IMR-90 (cell line): ENCODE measurements around the gene NSUN5. TPM values are rescaled to one million over a fixed set of nuclear protein-coding genes. Genes with fewer than 3 reads are reported as not detected.

Experiments
- ATAC-seq: fragments of 200-7000 bp; cut with Tn5 transposase; 2 replicates; pipeline ENCODE4 v1.9.1; 2020; ENCODE audit warnings: low read depth, mild to moderate bottlenecking, moderate library complexity
- BruUV-seq: library from RNA; stranded (reverse); fragments of 400-500 nt; replicated peaks from 2 replicates; lab custom pipeline; 2021; lab: Mats Ljungman, UMichigan
- CTCF ChIA-PET: fragments of 300-600 bp; formaldehyde crosslinking; extraction: SDS; loops from one replicate; lab custom pipeline; 2021; ENCODE audit warnings: antibody characterized with exemption; lab: Yijun Ruan, JAX
- POLR2A ChIA-PET: fragments of 300-600 bp; sonication (Branson Sonifier 250); formaldehyde crosslinking; loops from one replicate; lab custom pipeline; 2022; ENCODE audit warnings: antibody characterized with exemption; ENCODE audit not compliant: unreplicated experiment; lab: Charles Lee
- DNase-seq: peaks from one replicate; pipeline ENCODE4 v3.0.0; 2013
- H2AFZ ChIP-seq: replicated peaks from 2 replicates; pipeline ENCODE3; 2013; ENCODE audit warnings: low read length, mild to moderate bottlenecking; ENCODE audit not compliant: poor library complexity
- H2AK5ac ChIP-seq: 2 replicates; pipeline ENCODE4 v1.6.1; 2013; ENCODE audit warnings: low read depth, low read length, inconsistent platforms
- H2AK9ac ChIP-seq: replicated peaks from 2 replicates; pipeline ENCODE3; 2013; ENCODE audit warnings: mild to moderate bottlenecking, low read depth, low read length, moderate library complexity; ENCODE audit not compliant: poor library complexity
- H2BK120ac ChIP-seq: 2 replicates; pipeline ENCODE4 v1.6.1; 2013; ENCODE audit warnings: low read depth, low read length, inconsistent platforms
- H2BK15ac ChIP-seq: 3 replicates; pipeline ENCODE4 v1.6.1; 2013; ENCODE audit warnings: low read depth, low read length, inconsistent platforms
- H2BK20ac ChIP-seq: 2 replicates; pipeline ENCODE4 v1.6.1; 2013; ENCODE audit warnings: low read depth, mild to moderate bottlenecking, inconsistent platforms, low read length, moderate library complexity
- H2BK5ac ChIP-seq: 2 replicates; pipeline ENCODE4 v1.6.1; 2013; ENCODE audit warnings: mild to moderate bottlenecking, low read depth, low read length, inconsistent platforms; ENCODE audit not compliant: poor library complexity, severe bottlenecking
- H3K14ac ChIP-seq: replicated peaks from 2 replicates; pipeline ENCODE4 v1.6.1; 2013; ENCODE audit warnings: low read depth, low read length, inconsistent platforms
- H3K18ac ChIP-seq: 2 replicates; pipeline ENCODE4 v1.6.1; 2013; ENCODE audit warnings: low read depth, low read length, control low read depth
- H3K23ac ChIP-seq: 2 replicates; pipeline ENCODE4 v1.6.1; 2013; ENCODE audit warnings: low read depth, low read length, inconsistent platforms
- H3K27ac ChIP-seq: 2 replicates; pipeline ENCODE4 v1.5.1; 2013; ENCODE audit warnings: mild to moderate bottlenecking, control low read depth, low read length; ENCODE audit not compliant: insufficient read depth
- H3K27me3 ChIP-seq: 2 replicates; pipeline ENCODE4 v1.6.1; 2013; ENCODE audit warnings: low read length; ENCODE audit not compliant: control insufficient read depth, insufficient read depth
- H3K36me3 ChIP-seq: 2 replicates; pipeline ENCODE4 v1.6.1; 2013; ENCODE audit warnings: low read length, mixed read lengths; ENCODE audit not compliant: control insufficient read depth, insufficient read depth
- H3K4ac ChIP-seq: 2 replicates; pipeline ENCODE4 v1.6.1; 2013; ENCODE audit warnings: low read depth, low read length, inconsistent platforms
- H3K4me1 ChIP-seq: 2 replicates; pipeline ENCODE4 v1.6.1; 2013; ENCODE audit warnings: low read length, mixed read lengths; ENCODE audit not compliant: control insufficient read depth, insufficient read depth
- H3K4me2 ChIP-seq: 2 replicates; pipeline ENCODE4 v1.6.1; 2013; ENCODE audit warnings: low read depth, mild to moderate bottlenecking, control low read depth, low read length, moderate library complexity
- H3K4me3 ChIP-seq: 2 replicates; pipeline ENCODE4 v1.5.1; 2013; ENCODE audit warnings: low read depth, mild to moderate bottlenecking, control low read depth, low read length, moderate library complexity; ENCODE audit not compliant: insufficient read depth
- H3K56ac ChIP-seq: 2 replicates; pipeline ENCODE4 v1.6.1; 2013; ENCODE audit warnings: low read length, inconsistent platforms; ENCODE audit not compliant: insufficient read depth; ENCODE audit errors: extremely low read depth
- H3K79me1 ChIP-seq, 2 experiments: 2 replicates each; pipeline ENCODE4 v1.6.1; 2013; ENCODE audit warnings: low read length in 2 of 2, inconsistent platforms in 1 of 2, low read depth in 1 of 2
- H3K9ac ChIP-seq: 2 replicates; pipeline ENCODE4 v1.6.1; 2013; ENCODE audit warnings: low read depth, low read length, control low read depth
- H3K9me1 ChIP-seq: 2 replicates; pipeline ENCODE4 v1.6.1; 2013; ENCODE audit warnings: low read length, inconsistent platforms; ENCODE audit not compliant: insufficient read depth
- H3K9me3 ChIP-seq: 2 replicates; pipeline ENCODE4 v1.6.1; 2013; ENCODE audit warnings: low read length; ENCODE audit not compliant: control insufficient read depth, insufficient read depth
- H4K20me1 ChIP-seq: 2 replicates; pipeline ENCODE4 v1.6.1; 2013; ENCODE audit warnings: low read length, inconsistent platforms; ENCODE audit not compliant: insufficient read depth
- H4K5ac ChIP-seq: 2 replicates; pipeline ENCODE4 v1.6.1; 2013; ENCODE audit warnings: mild to moderate bottlenecking, low read depth, low read length, control low read depth
- H4K8ac ChIP-seq, 2 experiments: 2 replicates each; pipeline ENCODE4 v1.6.1; 2013; ENCODE audit warnings: low read depth in 2 of 2, low read length in 2 of 2, control low read depth in 1 of 2, inconsistent platforms in 1 of 2
- H4K91ac ChIP-seq: 2 replicates; pipeline ENCODE4 v1.6.1; 2013; ENCODE audit warnings: low read depth, low read length, inconsistent platforms; ENCODE audit not compliant: insufficient read depth
- BHLHE40 ChIP-seq: fragments of 150-350 bp; IDR thresholded peaks from 2 replicates; pipeline ENCODE4 v1.6.1; 2016; ENCODE audit warnings: mild to moderate bottlenecking, low read depth, low read length
- FOS ChIP-seq: fragments of 150-350 bp; IDR thresholded peaks from 2 replicates; pipeline ENCODE4 v1.6.1; 2016; ENCODE audit warnings: low read depth, low read length
- MAFK ChIP-seq: IDR thresholded peaks from 2 replicates; pipeline ENCODE4 v1.6.1; 2012; ENCODE audit warnings: low read depth, low read length, improper control_type of control experiment
- NFE2L2 ChIP-seq: fragments of 150-350 bp; IDR thresholded peaks from 2 replicates; pipeline ENCODE4 v1.6.1; 2016; ENCODE audit warnings: low read depth, mild to moderate bottlenecking, low read length
- RAD21 ChIP-seq: IDR thresholded peaks from 2 replicates; pipeline ENCODE4 v1.6.1; 2012; ENCODE audit warnings: low read length, improper control_type of control experiment
- RCOR1 ChIP-seq: IDR thresholded peaks from 2 replicates; pipeline ENCODE4 v1.6.1; 2012; ENCODE audit warnings: mild to moderate bottlenecking, low read length, improper control_type of control experiment; ENCODE audit not compliant: insufficient replicate concordance
- SMC3 ChIP-seq: fragments of 150-350 bp; IDR thresholded peaks from 2 replicates; pipeline ENCODE4 v1.6.1; 2016; ENCODE audit warnings: low read depth, mild to moderate bottlenecking, antibody characterized with exemption, low read length, moderate library complexity
- WGBS, 2 experiments: methylation state at CpG; one replicate each; pipeline versions ENCODE4 v1.1.5 to v1.1.7; 2013; ENCODE audit warnings: missing lambda C conversion rate in 2 of 2; ENCODE audit not compliant: insufficient read length in 1 of 2; ENCODE audit errors: extremely low coverage in 2 of 2; 5-methylcytosine and 5-hydroxymethylcytosine counted together
- dilution Hi-C: fragments of 300-500 bp; cut with HindIII; formaldehyde crosslinking; loops from one replicate; pipeline ENCODE4 v1.14.3; 2018; ENCODE audit warnings: low sequenced_read_pairs; ENCODE audit not compliant: unreplicated experiment
- in situ Hi-C: fragments of 300-500 bp; cut with MboI; formaldehyde crosslinking; loops from 3 replicates; pipeline ENCODE4 v1.14.3; 2019; ENCODE audit warnings: low sequenced_read_pairs, inconsistent platforms, mixed read lengths
- intact Hi-C: fragments of 100-400 bp; cut with micrococcal nuclease; formaldehyde crosslinking; loops from 2 replicates; pipeline ENCODE4 v1.10.0; 2022
- polyA plus RNA-seq, 3 experiments: library from polyadenylated mRNA; depleted of rRNA; stranded (reverse); fragments of >200 nt; gene quantifications; 2 replicates each; pipeline ENCODE4 v1.2.3, GENCODE V29; 2012; ENCODE audit warnings: low replicate concordance in 1 of 3
- total RNA-seq: library from RNA; depleted of rRNA; stranded (reverse); fragments of >200 nt; gene quantifications from 2 replicates; pipeline ENCODE4 v1.2.3, GENCODE V29; 2012
- TF ChIP-seq, protein P1 (sequence below): fragments of 150-350 bp; IDR thresholded peaks from 2 replicates; pipeline ENCODE4 v1.6.1; 2016; ENCODE audit warnings: low read depth, mild to moderate bottlenecking, low read length, moderate library complexity, borderline replicate concordance
- TF ChIP-seq, protein P2 (sequence below): conservative IDR thresholded peaks from 2 replicates; pipeline ENCODE4 v1.5.1; 2012; ENCODE audit warnings: mild to moderate bottlenecking, low read depth, low read length, improper control_type of control experiment
- TF ChIP-seq, protein P3 (sequence below): fragments of 150-350 bp; IDR thresholded peaks from 2 replicates; pipeline ENCODE4 v1.6.1; 2017; ENCODE audit warnings: mild to moderate bottlenecking, antibody characterized with exemption, low read length, low read depth

Gene NSUN5
- total and polyA plus RNA-seq, 2 of the 4 experiments (the other 2 are of a cell fraction), result 10.0 to 17.7 TPM

DNA sequence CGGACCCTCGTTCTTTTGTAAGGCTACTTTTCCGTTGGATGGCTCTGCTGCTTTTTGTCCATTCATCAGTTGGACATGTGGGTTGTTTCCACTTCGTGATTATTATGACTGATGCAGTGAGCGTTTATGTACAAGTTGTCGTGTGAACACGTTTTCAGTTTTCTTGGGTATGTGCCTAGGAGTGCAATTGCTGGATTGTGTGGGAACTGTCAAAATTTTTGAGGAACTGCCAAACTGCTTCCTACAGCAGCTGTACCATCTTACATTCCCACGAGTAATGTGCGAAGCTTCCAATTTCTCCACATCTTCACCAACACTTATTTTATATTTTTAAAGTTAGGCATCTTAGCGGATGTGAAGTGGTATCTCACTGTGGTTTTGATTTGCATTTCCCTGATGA is 29.7 kb upstream of the NSUN5 start:
- Histone ChIP-seq H3K4ac (no peak overlapping the region), H3K18ac (no peak overlapping the region), H4K91ac (no peak overlapping the region), H4K8ac (no peak overlapping the region), H3K9me1 (0 out of 2 replicates have a peak, but pooled peaks cover 3% of the 10 kb centered on the region), H3K36me3 (no peaks in the 10 kb centered on the region), H3K4me1 (peaks cover 6% of the 10 kb centered on the region), H3K4me3 (no peak overlapping the region), H2AFZ (no peak overlapping the region), H2BK20ac (no peak overlapping the region), H3K4me2 (no peak overlapping the region), H3K9me3 (no peaks in the 10 kb centered on the region), H3K79me1 (no peaks in the 10 kb centered on the region), H3K56ac (no peak overlapping the region), H3K27ac (no peak overlapping the region), H3K27me3 (peaks cover 13% of the 10 kb centered on the region), H4K20me1 (no peaks in the 10 kb centered on the region), H2AK9ac (no peak overlapping the region), H3K9ac (no peak overlapping the region), H2BK15ac (no peak overlapping the region), H2AK5ac (no peak overlapping the region), H3K14ac (no peak overlapping the region), H2BK120ac (no peak overlapping the region), H3K23ac (no peak overlapping the region), H2BK5ac (no peak overlapping the region), H4K5ac (no peak overlapping the region)
- no peak for TF ChIP-seq MAFK
- no peak for TF ChIP-seq BHLHE40
- TF ChIP-seq, protein P1, sequence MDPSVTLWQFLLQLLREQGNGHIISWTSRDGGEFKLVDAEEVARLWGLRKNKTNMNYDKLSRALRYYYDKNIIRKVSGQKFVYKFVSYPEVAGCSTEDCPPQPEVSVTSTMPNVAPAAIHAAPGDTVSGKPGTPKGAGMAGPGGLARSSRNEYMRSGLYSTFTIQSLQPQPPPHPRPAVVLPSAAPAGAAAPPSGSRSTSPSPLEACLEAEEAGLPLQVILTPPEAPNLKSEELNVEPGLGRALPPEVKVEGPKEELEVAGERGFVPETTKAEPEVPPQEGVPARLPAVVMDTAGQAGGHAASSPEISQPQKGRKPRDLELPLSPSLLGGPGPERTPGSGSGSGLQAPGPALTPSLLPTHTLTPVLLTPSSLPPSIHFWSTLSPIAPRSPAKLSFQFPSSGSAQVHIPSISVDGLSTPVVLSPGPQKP, result no peak
- no peak for TF ChIP-seq RAD21
- no peak for TF ChIP-seq SMC3
- TF ChIP-seq, protein P2, sequence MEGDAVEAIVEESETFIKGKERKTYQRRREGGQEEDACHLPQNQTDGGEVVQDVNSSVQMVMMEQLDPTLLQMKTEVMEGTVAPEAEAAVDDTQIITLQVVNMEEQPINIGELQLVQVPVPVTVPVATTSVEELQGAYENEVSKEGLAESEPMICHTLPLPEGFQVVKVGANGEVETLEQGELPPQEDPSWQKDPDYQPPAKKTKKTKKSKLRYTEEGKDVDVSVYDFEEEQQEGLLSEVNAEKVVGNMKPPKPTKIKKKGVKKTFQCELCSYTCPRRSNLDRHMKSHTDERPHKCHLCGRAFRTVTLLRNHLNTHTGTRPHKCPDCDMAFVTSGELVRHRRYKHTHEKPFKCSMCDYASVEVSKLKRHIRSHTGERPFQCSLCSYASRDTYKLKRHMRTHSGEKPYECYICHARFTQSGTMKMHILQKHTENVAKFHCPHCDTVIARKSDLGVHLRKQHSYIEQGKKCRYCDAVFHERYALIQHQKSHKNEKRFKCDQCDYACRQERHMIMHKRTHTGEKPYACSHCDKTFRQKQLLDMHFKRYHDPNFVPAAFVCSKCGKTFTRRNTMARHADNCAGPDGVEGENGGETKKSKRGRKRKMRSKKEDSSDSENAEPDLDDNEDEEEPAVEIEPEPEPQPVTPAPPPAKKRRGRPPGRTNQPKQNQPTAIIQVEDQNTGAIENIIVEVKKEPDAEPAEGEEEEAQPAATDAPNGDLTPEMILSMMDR, result no peak
- TF ChIP-seq RCOR1, result no peak
- TF ChIP-seq FOS, result no peak
- no peak for TF ChIP-seq NFE2L2
- TF ChIP-seq, protein P3, sequence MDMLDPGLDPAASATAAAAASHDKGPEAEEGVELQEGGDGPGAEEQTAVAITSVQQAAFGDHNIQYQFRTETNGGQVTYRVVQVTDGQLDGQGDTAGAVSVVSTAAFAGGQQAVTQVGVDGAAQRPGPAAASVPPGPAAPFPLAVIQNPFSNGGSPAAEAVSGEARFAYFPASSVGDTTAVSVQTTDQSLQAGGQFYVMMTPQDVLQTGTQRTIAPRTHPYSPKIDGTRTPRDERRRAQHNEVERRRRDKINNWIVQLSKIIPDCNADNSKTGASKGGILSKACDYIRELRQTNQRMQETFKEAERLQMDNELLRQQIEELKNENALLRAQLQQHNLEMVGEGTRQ, result no peak
- in situ Hi-C loops (no loop called here), dilution Hi-C loops (no loop called here), intact Hi-C loops (no loop called here)
- ChIA-PET CTCF (no interaction called here), POLR2A (no interaction called here)
- DNase-seq (peak; percentile 74), ATAC-seq (no peak)
- no CpG with 5 or more reads among the region's 10 CpGs for WGBS, 2 experiments
- no TSS peak for BruUV-seq
